Effector memory CD8-positive, alpha-beta T cell (primary cell): Measurements from ENCODE around the gene UCKL1.
"Not testable (repeated sequence)": the region's sequence is repeated elsewhere in the genome, so short reads cannot be mapped to it uniquely, and the experiment has no call there.

Source experiments
- ATAC-seq: fragments of 150-1000 bp; cut with Tn5 transposase; replicated peaks from 2 replicates; pipeline ENCODE4 v1.10.0; 2021; ENCODE audit warnings: mild to moderate bottlenecking, moderate library complexity
- DNase-seq, 3 experiments: peaks; one replicate each; pipeline ENCODE4 v3.0.0; 2021
- H3K27ac Mint-ChIP-seq, 2 donors: one replicate each; pipeline ENCODE4 v1.8.0; 2022; ENCODE audit warnings: mild to moderate bottlenecking in 2 of 2, mixed read lengths in 2 of 2, moderate library complexity in 2 of 2
- H3K27me3 Mint-ChIP-seq, 2 donors: one replicate each; pipeline ENCODE4 v1.8.0; 2022; ENCODE audit warnings: mixed read lengths in 2 of 2
- H3K36me3 Mint-ChIP-seq: one replicate; pipeline ENCODE4 v1.8.0; 2022; ENCODE audit warnings: mild to moderate bottlenecking, moderate library complexity, mixed read lengths; ENCODE audit not compliant: insufficient read depth
- H3K4me1 Mint-ChIP-seq, 2 donors: one replicate each; pipeline ENCODE4 v1.8.0; 2022; ENCODE audit warnings: low read depth in 2 of 2, mixed read lengths in 2 of 2
- H3K4me3 Mint-ChIP-seq, 2 donors: one replicate each; pipeline ENCODE4 v1.8.0; 2022; ENCODE audit warnings: mild to moderate bottlenecking in 2 of 2, mixed read lengths in 2 of 2, moderate library complexity in 2 of 2
- H3K9me3 Mint-ChIP-seq, 2 donors: one replicate each; pipeline ENCODE4 v1.8.0; 2022; ENCODE audit warnings: mixed read lengths in 2 of 2

UCKL1 gene

GRCh38 chr20:63977739-63978276, 21.6 kb upstream of the UCKL1 start:
- ATAC-seq (peak; percentile 30), DNase-seq (peak; percentile 39 to 50 (median 48))
- no peaks in the 10 kb centered on the region for H3K9me3 Mint-ChIP-seq
- peak overlapping the region; percentile 83 to 85 for H3K27ac Mint-ChIP-seq
- H3K27me3 Mint-ChIP-seq, result no peaks in the 10 kb centered on the region
- H3K4me1 Mint-ChIP-seq, result peaks cover 49 to 59% of the 10 kb centered on the region in 2 donors
- H3K36me3 Mint-ChIP-seq, result peaks cover 30% of the 10 kb centered on the region
- peak overlapping the region; percentile 77 to 88 for H3K4me3 Mint-ChIP-seq

GRCh38 chr20:63976980-63977738, 20.9 kb upstream of the UCKL1 start:
- no peaks in the 10 kb centered on the region for H3K9me3 Mint-ChIP-seq
- H3K36me3 Mint-ChIP-seq, result peaks cover 24% of the 10 kb centered on the region
- peak overlapping the region; percentile 83 to 85 for H3K27ac Mint-ChIP-seq
- ATAC-seq (no peak), DNase-seq (no peak)
- peak overlapping the region; percentile 77 to 88 for H3K4me3 Mint-ChIP-seq
- peaks cover 42 to 53% of the 10 kb centered on the region in 2 donors for H3K4me1 Mint-ChIP-seq
- H3K27me3 Mint-ChIP-seq, result no peaks in the 10 kb centered on the region

- peak overlapping the region in 1 of 2 donors; percentile 8 for H3K4me3 Mint-ChIP-seq
- peaks cover 38 to 48% of the 10 kb centered on the region in 2 donors for H3K4me1 Mint-ChIP-seq
- not testable (repeated sequence) for ATAC-seq, H3K27me3 Mint-ChIP-seq, H3K9me3 Mint-ChIP-seq, DNase-seq
- peaks cover 18% of the 10 kb centered on the region for H3K36me3 Mint-ChIP-seq
- peak overlapping the region in 1 of 2 donors; percentile 69 for H3K27ac Mint-ChIP-seq
These were observed 20.3 kb upstream of the UCKL1 start for GRCh38 chr20:63976511-63976910.

GRCh38 chr20:63974402-63975200, 18.4 kb upstream of the UCKL1 start:
- Mint-ChIP-seq H3K9me3 (no peaks in the 10 kb centered on the region), H3K27ac (peak overlapping the region; percentile 71 to 84), H3K27me3 (no peaks in the 10 kb centered on the region), H3K4me1 (peaks cover 26 to 37% of the 10 kb centered on the region in 2 donors), H3K4me3 (no peak overlapping the region), H3K36me3 (peaks cover 10% of the 10 kb centered on the region)
- ATAC-seq (no peak), DNase-seq (no peak)

GRCh38 chr20:63973636-63974401, 17.6 kb upstream of the UCKL1 start:
- Mint-ChIP-seq H3K4me1 (peaks cover 28 to 38% of the 10 kb centered on the region in 2 donors), H3K4me3 (no peak overlapping the region), H3K9me3 (no peaks in the 10 kb centered on the region), H3K36me3 (peaks cover 10% of the 10 kb centered on the region), H3K27me3 (no peaks in the 10 kb centered on the region), H3K27ac (peak overlapping the region; percentile 71 to 84)
- DNase-seq (peak; percentile 71 to 78 (median 76)), ATAC-seq (peak; percentile 53)

GRCh38 chr20:63973160-63973479, 16.9 kb upstream of the UCKL1 start:
- Mint-ChIP-seq H3K36me3 (peaks cover 10% of the 10 kb centered on the region), H3K4me3 (no peak overlapping the region), H3K27ac (no peak overlapping the region), H3K27me3 (no peaks in the 10 kb centered on the region), H3K9me3 (no peaks in the 10 kb centered on the region), H3K4me1 (peaks cover 29 to 35% of the 10 kb centered on the region in 2 donors)
- ATAC-seq (no peak), DNase-seq (no peak)

GRCh38 chr20:63972312-63973159, 16.3 kb upstream of the UCKL1 start:
- Mint-ChIP-seq H3K36me3 (peaks cover 10% of the 10 kb centered on the region), H3K27ac (no peak overlapping the region), H3K9me3 (no peaks in the 10 kb centered on the region), H3K4me3 (no peak overlapping the region), H3K27me3 (no peaks in the 10 kb centered on the region), H3K4me1 (peaks cover 23 to 29% of the 10 kb centered on the region in 2 donors)
- ATAC-seq (no peak), DNase-seq (no peak)

- H3K27me3 Mint-ChIP-seq, H3K9me3 Mint-ChIP-seq, DNase-seq, H3K4me3 Mint-ChIP-seq, ATAC-seq, H3K36me3 Mint-ChIP-seq, H3K27ac Mint-ChIP-seq: not testable (repeated sequence)
- H3K4me1 Mint-ChIP-seq, result peaks cover 21 to 23% of the 10 kb centered on the region in 2 donors
These were observed 15.7 kb upstream of the UCKL1 start for GRCh38 chr20:63971960-63972311.

GRCh38 chr20:63970714-63971431, 14.7 kb upstream of the UCKL1 start:
- peak overlapping the region; percentile 41 to 47 for H3K27ac Mint-ChIP-seq
- peaks cover 13 to 15% of the 10 kb centered on the region in 2 donors for H3K4me1 Mint-ChIP-seq
- DNase-seq, result no peak
- no peaks in the 10 kb centered on the region for H3K27me3 Mint-ChIP-seq
- peak overlapping the region; percentile 69 for H3K4me3 Mint-ChIP-seq
- ATAC-seq, result no peak
- H3K9me3 Mint-ChIP-seq, result no peaks in the 10 kb centered on the region
- H3K36me3 Mint-ChIP-seq, result peaks cover 10% of the 10 kb centered on the region

GRCh38 chr20:63969838-63970713, 13.9 kb upstream of the UCKL1 start, which contains the start of gene ZNF512B:
ZNF512B (minus strand) TSS chr20:63969930; CDS start chr20:63967950, 1,980 bp downstream.
- ATAC-seq (peak; percentile 45), DNase-seq (no peak)
- H3K4me3 Mint-ChIP-seq, result peak within 1 kb of the TSS; percentile 88 to 90
- peaks cover 9% of the 10 kb centered on the region for H3K36me3 Mint-ChIP-seq
- no peaks in the 10 kb centered on the region for H3K9me3 Mint-ChIP-seq
- peaks cover 13 to 15% of the 10 kb centered on the region in 2 donors for H3K4me1 Mint-ChIP-seq
- peak within 1 kb of the TSS; percentile 77 to 92 for H3K27ac Mint-ChIP-seq
- no peaks in the 10 kb centered on the region for H3K27me3 Mint-ChIP-seq
